ENCODE measurements around the gene TAAR1. TPM values are rescaled to one million over a fixed set of nuclear protein-coding genes. Genes with fewer than 3 reads are reported as not detected.

Gene TAAR1
- total and polyA plus RNA-seq, 10 of the 15 experiments (the other 5 are each of a cell fraction or from before 2014, with no cell fraction given): not detected

GRCh38 chr6:132671295-132671694 is 12.3 kb upstream of the TAAR1 start:
- no peak overlapping the region for H3K27ac ChIP-seq (ENCODE audit: control insufficient read depth, insufficient read depth)
- no peak overlapping the region for H2AFZ ChIP-seq (ENCODE audit: control insufficient read depth, low read depth, low read length)
- H3K36me3 ChIP-seq (ENCODE audit: control insufficient read depth in 2 of 2, insufficient read depth in 2 of 2, low read length in 1 of 2): no peaks in the 10 kb centered on the region
- no peak overlapping the region for H3K4me3 ChIP-seq
- no peak overlapping the region for H3K4me2 ChIP-seq (ENCODE audit: control insufficient read depth, insufficient read depth)
- no peaks in the 10 kb centered on the region for H3K4me1 ChIP-seq (ENCODE audit: control insufficient read depth, insufficient read depth, low read length)
- POLR2A ChIA-PET: interaction anchor here (0.6 to 1.0 kb wide), 2 partner anchors 141 to 618 kb away, joined by 3 to 6 read pairs; no protein-coding TSS in a partner anchor
- intact Hi-C loops (cut with micrococcal nuclease; ENCODE audit: unreplicated experiment) (loop anchor here (5.0 to 10.0 kb wide), 2 partner anchors 141 to 284 kb away; partner anchors contain the start of gene RPS12), in situ Hi-C loops (cut with MboI) (loop anchor here (5.0 kb wide), 1 partner anchor 96 kb away; no protein-coding TSS in a partner anchor)
- FAIRE-seq (no peak), ATAC-seq (no peak), DNase-seq (ENCODE audit: low read depth, low spot score) (no peak)
- no TSS peak for BruUV-seq (replicated peaks)
- H3K9ac ChIP-seq (ENCODE audit: control insufficient read depth, insufficient read depth, low read length): no peak overlapping the region
- RAD21 ChIA-PET (ENCODE audit: unreplicated experiment): interaction anchor here (1.0 to 3.1 kb wide), 4 partner anchors 94 to 880 kb away, joined by 3 to 31 read pairs (median 4); no protein-coding TSS in a partner anchor
- SMC1A ChIA-PET (ENCODE audit: uncharacterized antibody, unreplicated experiment): interaction anchor here (0.6 to 6.0 kb wide), 6 partner anchors 13 to 137 kb away, joined by 3 to 100 read pairs (median 4); partner anchors contain the start of gene SLC18B1
- 87% methylated on average over 1 of the region's 1 CpG for WGBS (ENCODE audit: insufficient coverage, insufficient replicate concordance, low lambda C conversion rate, missing lambda C conversion rate)
- no peaks in the 10 kb centered on the region for H3K79me2 ChIP-seq (ENCODE audit: control insufficient read depth, insufficient read depth, low read length)
- CTCF ChIA-PET: interaction anchor here (0.6 to 7.0 kb wide), 14 partner anchors 18 to 391 kb away, joined by 3 to 141 read pairs (median 6); partner anchors contain the start of gene SLC18B1
- no peaks in the 10 kb centered on the region for H3K9me3 ChIP-seq (replicated peaks; ENCODE audit: control insufficient read depth, insufficient read depth, low read length)
- no peaks in the 10 kb centered on the region for H4K20me1 ChIP-seq (ENCODE audit: control insufficient read depth, insufficient read depth)
- no peaks in the 10 kb centered on the region for H3K27me3 ChIP-seq (replicated peaks in 1 of 2; ENCODE audit: control insufficient read depth in 2 of 2, insufficient read depth in 2 of 2, low read length in 1 of 2)
- TF ChIP-seq CUX1 (IDR thresholded peaks at IDR 0.05; ENCODE audit: insufficient replicate concordance, low read depth, low read length) (no peak), E4F1 (IDR thresholded peaks at IDR 0.05; ENCODE audit: borderline replicate concordance, partially characterized antibody) (no peak), ATF2 (IDR thresholded peaks at IDR 0.05; ENCODE audit: low read length) (no peak), PML (IDR thresholded peaks at IDR 0.05; ENCODE audit: low read length) (no peak), CBX3 (IDR thresholded peaks at IDR 0.05; ENCODE audit: borderline replicate concordance, low read depth) (no peak), STAT1 (conservative IDR thresholded peaks at IDR 0.05) (no peak), BCL3 (IDR thresholded peaks at IDR 0.05; ENCODE audit: borderline replicate concordance, insufficient read depth, low read depth, low read length, poor library complexity, severe bottlenecking) (no peak), JUND (IDR thresholded peaks at IDR 0.05; ENCODE audit: low read depth, low read length) (no peak), HSF1 (IDR thresholded peaks at IDR 0.05; ENCODE audit: low read depth, low read length) (no peak), ZNF384 (IDR thresholded peaks at IDR 0.05; ENCODE audit: borderline replicate concordance, low read depth, low read length) (no peak), NR2C1 (IDR thresholded peaks at IDR 0.05) (no peak)
